ENCODE results near the gene PIK3CD. TPM values are rescaled to one million over a fixed set of nuclear protein-coding genes. Genes with fewer than 3 reads are reported as not detected.
"Not testable (repeated sequence)": the region's sequence is repeated elsewhere in the genome, so short reads cannot be mapped to it uniquely, and the experiment has no call there.

Gene PIK3CD
- total RNA-seq, 1 experiment from 2014 or later, result 11.1 TPM

GRCh38 chr1:9689971-9690381 lies 38.4 kb downstream of the PIK3CD start:
- DNase-seq (ENCODE audit: low read depth), result peak; percentile 63

GRCh38 chr1:9690440-9691107 lies 39.0 kb downstream of the PIK3CD start:
- DNase-seq (ENCODE audit: low read depth), result no peak

GRCh38 chr1:9691108-9691445 lies 39.5 kb downstream of the PIK3CD start:
- DNase-seq (ENCODE audit: low read depth), result peak; percentile 82

GRCh38 chr1:9691691-9692090 lies 40.2 kb downstream of the PIK3CD start:
- no peak for DNase-seq (ENCODE audit: low read depth)

GRCh38 chr1:9696793-9697192 lies 45.3 kb downstream of the PIK3CD start:
- DNase-seq (ENCODE audit: low read depth), result no peak

DNA sequence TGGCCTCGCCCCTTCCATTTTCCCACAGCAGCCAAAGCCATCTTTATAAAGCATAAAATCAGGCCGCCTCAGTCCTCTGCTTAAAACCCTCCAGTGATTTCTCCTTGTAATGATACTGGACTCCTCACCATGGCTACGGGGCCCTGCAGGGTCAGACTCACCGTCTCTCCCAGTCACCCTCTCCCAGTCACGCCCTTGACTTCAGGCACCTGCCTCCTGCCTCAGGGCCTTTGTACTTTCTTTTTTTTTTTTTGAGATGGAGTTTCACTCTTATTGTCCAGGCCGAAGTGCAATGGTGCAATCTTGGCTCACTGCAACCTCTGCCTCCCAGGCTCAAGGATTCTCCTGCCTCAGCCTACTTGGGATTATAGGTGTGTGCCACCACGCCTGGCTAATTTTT lies 47.8 kb downstream of the PIK3CD start:
- no peak for DNase-seq (ENCODE audit: low read depth)

DNA sequence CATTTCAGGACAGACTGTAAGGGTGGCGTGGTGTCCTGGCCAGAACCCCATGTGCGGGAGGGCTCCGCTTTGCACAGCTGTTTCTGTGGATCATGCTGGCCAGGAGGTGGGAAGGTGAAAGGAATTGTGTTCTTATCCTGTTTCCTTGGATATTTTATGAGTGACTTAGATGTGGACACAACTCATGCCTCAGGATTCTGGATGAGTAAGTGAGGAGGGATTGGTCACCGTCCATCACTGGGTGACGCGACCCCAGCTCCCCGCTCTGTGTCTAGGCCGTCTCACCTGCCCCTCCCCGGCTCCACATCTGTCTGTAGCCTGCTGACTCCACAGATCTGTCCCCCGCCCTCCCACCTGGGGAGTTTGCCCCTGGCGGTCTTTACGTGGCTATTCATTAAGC lies 48.8 kb downstream of the PIK3CD start:
- DNase-seq (ENCODE audit: low read depth), result peak; percentile 95

- DNase-seq (ENCODE audit: low read depth), result no peak
Observed at GRCh38 chr1:9701665-9702064, 50.1 kb downstream of the PIK3CD start.

DNA sequence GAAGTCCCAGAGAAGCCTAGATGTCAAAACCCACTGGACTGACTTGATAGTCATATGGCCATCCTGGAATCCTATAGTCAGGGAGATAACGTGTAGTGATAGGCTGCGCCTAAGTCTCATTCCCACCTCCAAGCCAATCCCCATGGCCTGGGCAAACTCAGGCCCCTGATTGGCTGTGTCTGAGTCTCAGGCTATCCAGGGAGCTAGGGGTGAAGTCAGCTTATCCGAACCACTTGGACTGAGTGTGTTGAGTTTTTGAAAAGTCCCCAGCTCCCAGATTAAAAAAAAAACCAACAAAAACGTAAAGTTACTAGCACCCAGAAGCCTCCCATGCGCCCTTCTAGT lies 51.6 kb downstream of the PIK3CD start:
- no peak for DNase-seq (ENCODE audit: low read depth)

DNA sequence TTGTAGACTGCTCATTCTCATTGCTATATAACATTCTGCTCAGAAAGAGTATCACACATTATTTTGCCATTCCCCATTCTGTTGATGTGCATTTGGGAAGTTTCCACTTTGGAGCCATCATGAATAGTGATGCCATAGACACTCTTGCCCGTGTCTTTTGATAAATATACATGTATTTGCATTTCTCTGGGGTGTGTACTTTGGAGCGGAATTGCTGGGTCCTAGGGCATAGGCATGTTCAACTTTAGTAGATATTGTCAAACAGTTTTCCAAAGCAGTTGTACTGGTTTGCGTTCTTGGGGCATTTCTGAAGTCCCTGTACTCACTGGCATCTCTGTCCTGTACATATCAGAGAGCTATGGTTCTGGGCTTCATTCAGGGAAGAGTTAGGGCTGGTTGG lies 52.1 kb downstream of the PIK3CD start:
- no peak for DNase-seq (ENCODE audit: low read depth)

DNA sequence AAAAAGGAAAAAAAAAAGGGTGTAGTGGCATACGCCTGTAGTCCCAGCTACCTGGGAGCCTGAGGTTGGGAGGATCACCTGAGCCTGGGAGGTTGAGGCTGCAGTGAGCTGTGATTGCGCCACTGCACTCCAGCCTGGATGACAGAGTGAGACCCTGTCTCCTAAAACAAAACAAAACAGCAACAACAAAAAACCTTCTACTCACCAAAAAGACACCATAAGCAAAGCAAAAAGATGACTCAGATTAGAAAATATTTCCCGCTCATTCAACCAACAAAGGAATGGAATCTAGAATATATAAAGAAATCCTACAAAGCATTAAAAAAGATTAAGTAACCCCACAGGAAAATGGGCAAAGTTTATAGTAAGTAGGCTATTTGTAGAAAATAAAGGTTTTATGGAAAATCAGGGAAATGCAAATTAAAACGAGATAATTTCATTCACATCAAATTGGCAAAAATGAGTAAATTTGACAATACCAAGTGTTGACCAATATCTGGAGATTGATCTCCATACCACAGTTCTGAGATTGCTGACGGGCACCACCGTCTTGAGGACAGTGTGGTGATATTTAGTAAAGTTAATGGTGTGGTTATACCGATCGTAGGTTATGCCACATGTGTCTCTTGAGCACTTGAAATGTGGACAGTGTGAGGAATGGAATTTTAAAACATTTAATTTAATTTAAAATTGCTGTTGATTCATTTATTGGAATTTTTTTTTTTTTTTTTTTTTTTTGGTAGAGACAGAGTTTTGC lies 54.0 kb downstream of the PIK3CD start:
- no peak for DNase-seq (ENCODE audit: low read depth)

DNA sequence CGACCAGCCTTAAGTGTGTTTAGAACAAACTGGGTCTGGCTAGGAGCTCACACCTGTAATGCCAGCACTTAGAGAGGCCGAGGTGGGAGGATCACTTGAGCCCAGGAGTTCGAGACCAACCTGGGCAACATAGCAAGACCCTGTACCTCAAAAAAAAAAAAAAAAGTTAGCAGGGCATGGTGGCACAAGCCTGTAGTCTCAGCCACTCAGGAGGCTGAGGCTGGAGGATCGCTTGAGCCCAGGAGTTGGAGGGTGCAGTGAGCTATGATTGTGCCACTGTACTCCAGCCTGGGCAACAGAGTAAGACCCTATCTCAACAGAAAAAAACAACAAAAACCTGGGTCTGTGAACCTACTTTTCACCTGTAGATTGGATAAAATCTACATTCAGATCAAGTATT lies 54.6 kb downstream of the PIK3CD start:
- no peak for DNase-seq (ENCODE audit: low read depth)

- DNase-seq (ENCODE audit: low read depth), result no peak
Observed at GRCh38 chr1:9710037-9710436, 58.5 kb downstream of the PIK3CD start.

DNA sequence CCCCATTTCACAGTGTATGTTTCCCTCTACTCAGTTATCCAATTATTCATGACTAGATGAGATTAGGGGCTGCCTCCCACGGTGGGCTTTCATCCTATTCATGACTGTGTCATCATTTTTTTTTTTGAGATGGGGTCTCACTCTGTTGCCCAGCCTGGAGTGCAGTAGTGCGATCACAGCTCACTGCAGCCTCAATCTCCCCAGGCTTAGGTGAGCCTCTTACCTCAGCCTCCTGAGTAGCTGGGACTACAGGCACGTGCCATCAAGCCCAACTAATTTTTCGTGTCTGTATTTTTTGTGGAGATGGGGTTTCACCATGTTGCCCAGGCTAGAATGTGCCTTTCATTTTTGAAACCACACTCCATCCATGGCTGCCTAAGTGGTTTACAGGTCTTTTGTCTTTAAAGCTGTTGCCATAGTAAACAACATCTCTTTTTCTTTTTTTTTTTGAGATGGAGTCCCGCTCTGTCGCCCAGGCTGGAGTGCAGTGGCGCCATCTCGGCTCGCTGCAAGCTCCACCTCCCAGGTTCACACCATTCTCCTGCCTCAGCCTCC lies 60.0 kb downstream of the PIK3CD start:
- DNase-seq (ENCODE audit: low read depth), result no peak

DNA sequence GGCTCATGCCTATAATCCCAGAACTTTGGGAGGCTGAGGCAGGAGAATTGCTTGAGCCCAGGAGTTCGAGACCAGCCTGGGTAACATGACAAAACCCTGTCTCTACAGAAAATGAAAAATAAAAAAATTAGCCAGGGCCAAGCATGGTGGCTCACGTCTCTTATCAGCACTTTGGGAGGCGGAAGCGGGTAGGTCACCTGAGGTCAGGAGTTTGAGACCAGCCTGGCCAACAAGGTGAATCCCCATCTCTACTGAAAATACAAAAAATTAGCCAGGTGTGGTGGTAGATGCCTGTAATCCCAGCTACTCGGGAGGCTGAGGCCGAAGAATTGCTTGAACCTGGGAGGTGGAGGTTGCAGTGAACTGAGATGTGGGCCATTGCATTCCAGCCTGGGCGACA lies 61.2 kb downstream of the PIK3CD start:
- not testable (repeated sequence) for DNase-seq (ENCODE audit: low read depth)

GRCh38 chr1:9714257-9714718 lies 62.8 kb downstream of the PIK3CD start:
- DNase-seq (ENCODE audit: low read depth), result no peak

DNA sequence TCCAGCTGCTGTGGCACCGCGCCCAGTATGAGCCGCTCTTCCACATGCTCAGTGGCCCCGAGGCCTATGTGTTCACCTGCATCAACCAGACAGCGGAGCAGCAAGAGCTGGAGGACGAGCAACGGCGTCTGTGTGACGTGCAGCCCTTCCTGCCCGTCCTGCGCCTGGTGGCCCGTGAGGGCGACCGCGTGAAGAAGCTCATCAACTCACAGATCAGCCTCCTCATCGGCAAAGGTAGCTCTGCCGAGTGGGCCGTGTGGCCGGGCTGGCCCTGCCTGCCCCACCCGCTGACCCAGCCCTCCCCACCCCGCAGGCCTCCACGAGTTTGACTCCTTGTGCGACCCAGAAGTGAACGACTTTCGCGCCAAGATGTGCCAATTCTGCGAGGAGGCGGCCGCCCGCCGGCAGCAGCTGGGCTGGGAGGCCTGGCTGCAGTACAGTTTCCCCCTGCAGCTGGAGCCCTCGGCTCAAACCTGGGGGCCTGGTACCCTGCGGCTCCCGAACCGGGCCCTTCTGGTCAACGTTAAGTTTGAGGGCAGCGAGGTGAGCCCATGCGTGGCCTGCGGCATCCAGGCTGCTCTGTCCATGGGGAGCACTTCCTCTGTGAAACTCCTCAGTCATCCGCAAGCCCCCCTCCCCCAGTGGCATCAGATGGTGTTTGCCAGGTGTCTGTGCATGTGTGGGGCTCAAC lies 64.2 kb downstream of the PIK3CD start:
- no peak for DNase-seq (ENCODE audit: low read depth)

DNA sequence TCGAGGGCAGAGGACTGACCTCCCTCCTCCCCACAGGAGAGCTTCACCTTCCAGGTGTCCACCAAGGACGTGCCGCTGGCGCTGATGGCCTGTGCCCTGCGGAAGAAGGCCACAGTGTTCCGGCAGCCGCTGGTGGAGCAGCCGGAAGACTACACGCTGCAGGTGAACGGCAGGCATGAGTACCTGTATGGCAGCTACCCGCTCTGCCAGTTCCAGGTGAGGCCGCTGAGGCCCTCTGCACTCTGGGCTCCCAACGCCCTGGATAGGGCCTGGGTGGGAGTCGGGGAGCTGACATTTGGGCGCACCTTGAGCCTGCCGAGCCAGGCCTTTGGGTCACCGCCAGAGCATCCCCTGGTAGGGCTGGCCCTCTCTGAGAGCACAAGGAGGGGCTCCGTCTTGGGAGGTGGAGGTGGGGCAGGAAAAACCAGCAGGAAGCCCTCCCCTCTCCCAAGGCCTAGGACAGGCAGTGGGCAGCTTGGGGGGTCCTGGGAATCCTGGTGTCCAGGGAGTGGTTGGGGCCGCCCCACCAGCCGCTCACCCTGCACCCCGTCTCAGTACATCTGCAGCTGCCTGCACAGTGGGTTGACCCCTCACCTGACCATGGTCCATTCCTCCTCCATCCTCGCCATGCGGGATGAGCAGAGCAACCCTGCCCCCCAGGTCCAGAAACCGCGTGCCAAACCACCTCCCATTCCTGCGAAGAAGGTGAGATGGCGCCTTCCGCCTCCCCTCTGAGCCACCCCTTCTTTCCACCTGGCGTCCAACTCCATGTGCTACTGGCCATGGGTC lies 65.1 kb downstream of the PIK3CD start:
- DNase-seq (ENCODE audit: low read depth), result no peak

- DNase-seq (ENCODE audit: low read depth), result no peak
Observed at GRCh38 chr1:9717193-9718005, 65.9 kb downstream of the PIK3CD start.

DNA sequence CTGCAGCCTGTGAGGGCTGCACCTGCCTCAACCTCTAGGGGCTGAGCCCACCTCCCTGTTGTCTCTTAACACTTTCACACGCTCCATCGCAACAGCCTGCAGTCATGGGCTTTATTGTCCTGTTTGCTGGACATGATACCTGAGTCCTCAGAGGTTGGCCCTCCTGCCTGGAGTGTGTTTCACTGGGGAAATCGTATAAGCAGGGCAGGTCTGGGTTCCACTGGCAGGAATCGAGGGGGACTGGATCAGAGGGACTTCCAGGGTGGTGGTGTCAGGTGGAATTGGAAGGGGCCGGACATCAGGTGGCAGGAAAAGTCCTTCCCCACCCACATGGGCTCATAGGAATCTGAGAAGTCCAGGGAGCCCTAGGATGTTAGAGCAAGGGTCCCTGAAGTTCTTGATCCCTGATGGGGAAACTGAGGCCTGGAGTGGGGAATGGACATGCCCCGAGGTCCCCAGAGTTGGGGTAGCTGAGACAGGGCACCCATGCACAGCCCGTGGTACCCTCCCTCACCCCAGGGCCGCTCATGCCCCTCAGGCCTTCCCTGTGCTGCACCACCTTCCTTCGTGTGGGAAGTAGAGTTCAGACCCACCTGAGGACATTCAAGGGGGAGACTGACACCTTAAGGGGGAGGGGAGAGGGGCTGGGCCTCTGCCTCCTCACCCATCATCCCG lies 66.6 kb downstream of the PIK3CD start:
- no peak for DNase-seq (ENCODE audit: low read depth)
